A673 (cell line): Measurements from ENCODE around the gene NCKAP5. TPM values are rescaled to one million over a fixed set of nuclear protein-coding genes. Genes with fewer than 3 reads are reported as not detected.

Source experiments
- BruUV-seq: library from RNA; stranded (reverse); fragments of 400-500 nt; replicated peaks from 2 replicates; lab custom pipeline; 2021; lab: Mats Ljungman, UMichigan
- CTCF ChIA-PET: fragments of 300-600 bp; sonication (Branson Sonifier 250); formaldehyde crosslinking; loops from one replicate; lab custom pipeline; 2022; ENCODE audit warnings: antibody characterized with exemption; lab: Charles Lee
- POLR2A ChIA-PET: fragments of 300-600 bp; sonication (Branson Sonifier 250); formaldehyde crosslinking; loops from one replicate; lab custom pipeline; 2022; ENCODE audit warnings: antibody characterized with exemption; ENCODE audit not compliant: low non-redundant PET; lab: Charles Lee
- DNase-seq: peaks from one replicate; pipeline ENCODE4 v3.0.0-alpha.2; 2015; ENCODE audit warnings: low spot score
- H3K27ac ChIP-seq: fragments of 200-600 bp; sonication (generic); 2 replicates; pipeline ENCODE4 v1.5.1; 2016; ENCODE audit warnings: mixed run types, low read depth, mild to moderate bottlenecking, mixed read lengths, antibody characterized with exemption, low read length; ENCODE audit not compliant: poor library complexity, severe bottlenecking
- H3K27me3 ChIP-seq: fragments of 200-600 bp; sonication (generic); replicated peaks from 2 replicates; pipeline ENCODE4 v1.6.1; 2017; ENCODE audit warnings: mixed run types, low read depth, mild to moderate bottlenecking, mixed read lengths, antibody characterized with exemption, low read length; ENCODE audit not compliant: insufficient read depth, poor library complexity
- H3K36me3 ChIP-seq: fragments of 200-600 bp; sonication (generic); 2 replicates; pipeline ENCODE4 v1.6.1; 2016; ENCODE audit warnings: mixed run types, mild to moderate bottlenecking, mixed read lengths, antibody characterized with exemption, low read length; ENCODE audit not compliant: insufficient read depth, poor library complexity, severe bottlenecking
- H3K4me1 ChIP-seq: fragments of 200-600 bp; sonication (generic); 2 replicates; pipeline ENCODE4 v1.6.1; 2017; ENCODE audit warnings: mixed run types, mild to moderate bottlenecking, mixed read lengths, antibody characterized with exemption, low read length; ENCODE audit not compliant: insufficient read depth, poor library complexity, severe bottlenecking
- H3K4me3 ChIP-seq: fragments of 200-600 bp; sonication (generic); 2 replicates; pipeline ENCODE4 v1.5.1; 2016; ENCODE audit warnings: low read depth, mixed run types, mild to moderate bottlenecking, mixed read lengths, low read length; ENCODE audit not compliant: poor library complexity, severe bottlenecking
- H3K9me3 ChIP-seq: fragments of 200-600 bp; sonication (generic); 2 replicates; pipeline ENCODE4 v1.6.1; 2016; ENCODE audit warnings: mixed run types, low read depth, mild to moderate bottlenecking, mixed read lengths, antibody characterized with exemption, low read length; ENCODE audit not compliant: poor library complexity, severe bottlenecking
- CTCF ChIP-seq: fragments of 300-800, 200-600 bp; sonication (generic); conservative IDR thresholded peaks from 2 replicates; pipeline ENCODE4 v1.5.1; 2017; ENCODE audit warnings: low read depth, mild to moderate bottlenecking, antibody characterized with exemption, low read length, moderate library complexity, mixed read lengths
- EZH2 ChIP-seq: fragments of 200-600 bp; sonication (generic); IDR thresholded peaks from 2 replicates; pipeline ENCODE4 v1.6.1; 2017; ENCODE audit warnings: borderline replicate concordance, low read depth, mild to moderate bottlenecking, mixed read lengths, antibody characterized with exemption, low read length; ENCODE audit not compliant: poor library complexity, severe bottlenecking
- intact Hi-C: fragments of 100-400 bp; cut with micrococcal nuclease; formaldehyde crosslinking; loops from one replicate; pipeline ENCODE4 v1.10.0; 2022; ENCODE audit not compliant: unreplicated experiment
- total RNA-seq: library from RNA; stranded (reverse); gene quantifications from 2 replicates; pipeline ENCODE4 v1.2.3, GENCODE V29; 2021

NCKAP5 gene
- total RNA-seq, 1 experiment from 2014 or later, result 26.6 TPM

GRCh38 chr2:132697556-132698205 lies 870.6 kb downstream of the NCKAP5 start:
- intact Hi-C loops, result no loop called here
- H3K4me3 ChIP-seq, result no peak overlapping the region
- ChIA-PET CTCF (no interaction called here), POLR2A (no interaction called here)
- no peaks in the 10 kb centered on the region for H3K36me3 ChIP-seq
- no peak overlapping the region for H3K27ac ChIP-seq
- no peaks in the 10 kb centered on the region for H3K4me1 ChIP-seq
- no peak for DNase-seq
- H3K27me3 ChIP-seq, result no peaks in the 10 kb centered on the region
- H3K9me3 ChIP-seq, result no peaks in the 10 kb centered on the region
- TF ChIP-seq CTCF, result no peak
- no peak for TF ChIP-seq EZH2
- BruUV-seq, result no TSS peak

- DNase-seq, result no peak
- ChIA-PET POLR2A (no interaction called here), CTCF (no interaction called here)
- no peak for TF ChIP-seq EZH2
- TF ChIP-seq CTCF, result no peak
- Histone ChIP-seq H3K4me3 (no peak overlapping the region), H3K4me1 (no peaks in the 10 kb centered on the region), H3K9me3 (no peaks in the 10 kb centered on the region), H3K27me3 (no peaks in the 10 kb centered on the region), H3K27ac (no peak overlapping the region), H3K36me3 (no peaks in the 10 kb centered on the region)
- intact Hi-C loops, result no loop called here
- no TSS peak for BruUV-seq
Measured at GRCh38 chr2:132692816-132693215, 875.4 kb downstream of the NCKAP5 start.

GRCh38 chr2:132691556-132691955 lies 876.7 kb downstream of the NCKAP5 start:
- CTCF ChIA-PET, result no interaction called here
- Histone ChIP-seq H3K9me3 (no peaks in the 10 kb centered on the region), H3K27ac (no peak overlapping the region), H3K27me3 (no peaks in the 10 kb centered on the region), H3K36me3 (no peaks in the 10 kb centered on the region), H3K4me1 (no peaks in the 10 kb centered on the region), H3K4me3 (no peak overlapping the region)
- intact Hi-C loops, result no loop called here
- DNase-seq, result no peak
- TF ChIP-seq CTCF, result no peak
- TF ChIP-seq EZH2, result no peak
- no TSS peak for BruUV-seq
- POLR2A ChIA-PET, result no interaction called here
